Neural cell (in vitro differentiated cells): Measurements from ENCODE around the gene OGFR. TPM values are rescaled to one million over a fixed set of nuclear protein-coding genes. Genes with fewer than 3 reads are reported as not detected.
A peak's percentile ranks its signal among the peaks of the same experiment; 100 is the strongest.

Source experiments
- H2AFZ ChIP-seq: fragments of 200-600, 300-800 bp; sonication (generic), shearing (Covaris generic); 2 replicates; pipeline ENCODE4 v1.6.0; 2014; ENCODE audit warnings: low read depth, mild to moderate bottlenecking, antibody characterized with exemption, low read length, moderate library complexity
- H3F3A ChIP-seq: fragments of 200-600 bp; shearing (Covaris generic); 2 replicates; pipeline ENCODE4 v1.6.1; 2016; ENCODE audit warnings: mild to moderate bottlenecking, moderate library complexity, mixed read lengths, antibody characterized with exemption, low read length; ENCODE audit not compliant: insufficient read depth, poor library complexity, severe bottlenecking
- H3K27ac ChIP-seq: fragments of 200-600, 300-800 bp; sonication (generic), shearing (Covaris generic); 2 replicates; pipeline ENCODE4 v1.5.1; 2014; ENCODE audit warnings: mild to moderate bottlenecking, low read length, moderate library complexity
- H3K27me3 ChIP-seq: fragments of 300-800, 200-600 bp; sonication (generic), shearing (Covaris generic); 2 replicates; pipeline ENCODE4 v1.6.0; 2014; ENCODE audit warnings: mild to moderate bottlenecking, low read depth, low read length, moderate library complexity; ENCODE audit not compliant: insufficient read depth
- H3K36me3 ChIP-seq: fragments of 300-800, 200-600 bp; sonication (generic), shearing (Covaris generic); 2 replicates; pipeline ENCODE4 v1.5.1; 2014; ENCODE audit warnings: mild to moderate bottlenecking, antibody characterized with exemption, low read length, moderate library complexity; ENCODE audit not compliant: insufficient read depth
- H3K4me2 ChIP-seq: fragments of 300-800, 200-600 bp; sonication (generic), shearing (Covaris generic); 2 replicates; pipeline ENCODE4 v1.6.0; 2014; ENCODE audit warnings: mild to moderate bottlenecking, low read length
- H3K4me3 ChIP-seq: fragments of 300-800, 200-600 bp; sonication (generic), shearing (Covaris generic); 2 replicates; pipeline ENCODE4 v1.5.1; 2014; ENCODE audit warnings: mild to moderate bottlenecking, low read length, moderate library complexity
- H3K79me2 ChIP-seq: fragments of 200-600 bp; shearing (Covaris generic); replicated peaks from 2 replicates; pipeline ENCODE4 v1.6.0; 2014; ENCODE audit warnings: mild to moderate bottlenecking, low read length, moderate library complexity; ENCODE audit not compliant: insufficient read depth
- H3K9ac ChIP-seq: fragments of 300-800, 200-600 bp; sonication (generic), shearing (Covaris generic); 2 replicates; pipeline ENCODE4 v1.6.1; 2016; ENCODE audit warnings: mild to moderate bottlenecking, low read length, mixed read lengths
- H3K9me2 ChIP-seq: fragments of 200-600 bp; shearing (Covaris generic); 2 replicates; pipeline ENCODE4 v1.6.1; 2016; ENCODE audit warnings: mild to moderate bottlenecking, low read length, mixed read lengths; ENCODE audit not compliant: insufficient read depth
- H3K9me3 ChIP-seq: fragments of 200-600, 300-800 bp; sonication (generic), shearing (Covaris generic); 2 replicates; pipeline ENCODE4 v1.6.1; 2016; ENCODE audit warnings: mild to moderate bottlenecking, mixed run types, low read length, moderate library complexity, mixed read lengths
- H4K20me1 ChIP-seq: fragments of 200-600 bp; shearing (Covaris generic); 2 replicates; pipeline ENCODE4 v1.6.1; 2016; ENCODE audit warnings: mild to moderate bottlenecking, mixed run types; ENCODE audit not compliant: insufficient read depth
- CTCF ChIP-seq: fragments of 450-650 bp; IDR thresholded peaks from 2 replicates; pipeline ENCODE4 v1.5.1; 2014; ENCODE audit warnings: antibody characterized with exemption, mild to moderate bottlenecking, moderate library complexity; ENCODE audit not compliant: poor library complexity, severe bottlenecking
- EP300 ChIP-seq: fragments of 450-650 bp; conservative IDR thresholded peaks from 2 replicates; pipeline ENCODE4 v1.6.1; 2014; ENCODE audit warnings: antibody characterized with exemption, mild to moderate bottlenecking, moderate library complexity; ENCODE audit not compliant: poor library complexity, severe bottlenecking
- EZH2 ChIP-seq: fragments of 200-600, 300-800 bp; shearing (Covaris generic), sonication (generic); IDR thresholded peaks from 2 replicates; pipeline ENCODE4 v1.6.1; 2014; ENCODE audit warnings: antibody characterized with exemption, low read length, borderline replicate concordance, mild to moderate bottlenecking; ENCODE audit not compliant: insufficient read depth, poor library complexity, severe bottlenecking
- MXI1 ChIP-seq: fragments of 450-650 bp; conservative IDR thresholded peaks from 2 replicates; pipeline ENCODE4 v1.6.1; 2014; ENCODE audit warnings: antibody characterized with exemption, mild to moderate bottlenecking; ENCODE audit not compliant: poor library complexity, severe bottlenecking
- POLR2AphosphoS5 ChIP-seq: IDR thresholded peaks from 2 replicates; pipeline ENCODE4 v1.6.1; 2012
- RAD21 ChIP-seq: fragments of 450-650 bp; conservative IDR thresholded peaks from 2 replicates; pipeline ENCODE4 v1.6.1; 2014; ENCODE audit warnings: antibody characterized with exemption, mild to moderate bottlenecking, moderate library complexity
- REST ChIP-seq: IDR thresholded peaks from 2 replicates; pipeline ENCODE4 v1.6.1; 2012; ENCODE audit warnings: borderline replicate concordance
- SMC3 ChIP-seq: fragments of 450-650 bp; conservative IDR thresholded peaks from 2 replicates; pipeline ENCODE4 v1.6.1; 2014; ENCODE audit warnings: antibody characterized with exemption, mild to moderate bottlenecking, moderate library complexity; ENCODE audit not compliant: poor library complexity
- TAF1 ChIP-seq: IDR thresholded peaks from 2 replicates; pipeline ENCODE4 v1.6.1; 2012; ENCODE audit warnings: low read depth
- polyA plus RNA-seq: library from polyadenylated mRNA; depleted of rRNA; stranded (reverse); fragments of >200 nt; gene quantifications from 2 replicates; pipeline ENCODE4 v1.2.3, GENCODE V29; 2014

The OGFR gene
- polyA plus RNA-seq, 1 donor from 2014 or later, result 15.6 TPM

- no peaks in the 10 kb centered on the region for H3K27me3 ChIP-seq
- H3K27ac ChIP-seq, result peak overlapping the region; percentile 68
- no peaks in the 10 kb centered on the region for H3K9me2 ChIP-seq
- H3F3A ChIP-seq, result no peaks in the 10 kb centered on the region
- no peaks in the 10 kb centered on the region for H3K9me3 ChIP-seq
- no peak overlapping the region for H2AFZ ChIP-seq
- no peak overlapping the region for H3K4me2 ChIP-seq
- H3K4me3 ChIP-seq, result no peak overlapping the region
- no peak for TF ChIP-seq CTCF
- no peak for TF ChIP-seq REST
- no peak for TF ChIP-seq RAD21
- no peak for TF ChIP-seq SMC3
- TF ChIP-seq EZH2, result no peak
- peak; percentile 24 for TF ChIP-seq MXI1
- TF ChIP-seq POLR2AphosphoS5, result peak; percentile 71
- no peak for TF ChIP-seq TAF1
- no peak for TF ChIP-seq EP300
- H3K79me2 ChIP-seq, result no peaks in the 10 kb centered on the region
- no peaks in the 10 kb centered on the region for H3K36me3 ChIP-seq
- peak overlapping the region; percentile 26 for H3K9ac ChIP-seq
- no peaks in the 10 kb centered on the region for H4K20me1 ChIP-seq
These were observed 30.6 kb upstream of the OGFR start for GRCh38 chr20:62773845-62774714.

- no peaks in the 10 kb centered on the region for H3K79me2 ChIP-seq
- no peaks in the 10 kb centered on the region for H4K20me1 ChIP-seq
- no peak overlapping the region for H3K4me2 ChIP-seq
- no peaks in the 10 kb centered on the region for H3K9me3 ChIP-seq
- no peaks in the 10 kb centered on the region for H3K36me3 ChIP-seq
- H3F3A ChIP-seq, result no peaks in the 10 kb centered on the region
- no peaks in the 10 kb centered on the region for H3K27me3 ChIP-seq
- H2AFZ ChIP-seq, result no peak overlapping the region
- no peaks in the 10 kb centered on the region for H3K9me2 ChIP-seq
- H3K27ac ChIP-seq, result peak overlapping the region; percentile 68
- no peak overlapping the region for H3K4me3 ChIP-seq
- TF ChIP-seq EP300 (no peak), CTCF (no peak), SMC3 (no peak), POLR2AphosphoS5 (no peak), REST (no peak), MXI1 (no peak), TAF1 (no peak), RAD21 (no peak), EZH2 (no peak)
- H3K9ac ChIP-seq, result no peak overlapping the region
These were observed 29.9 kb upstream of the OGFR start for GRCh38 chr20:62774762-62775161.
